ENCODE results near the gene MORC4.

Gene MORC4

DNA sequence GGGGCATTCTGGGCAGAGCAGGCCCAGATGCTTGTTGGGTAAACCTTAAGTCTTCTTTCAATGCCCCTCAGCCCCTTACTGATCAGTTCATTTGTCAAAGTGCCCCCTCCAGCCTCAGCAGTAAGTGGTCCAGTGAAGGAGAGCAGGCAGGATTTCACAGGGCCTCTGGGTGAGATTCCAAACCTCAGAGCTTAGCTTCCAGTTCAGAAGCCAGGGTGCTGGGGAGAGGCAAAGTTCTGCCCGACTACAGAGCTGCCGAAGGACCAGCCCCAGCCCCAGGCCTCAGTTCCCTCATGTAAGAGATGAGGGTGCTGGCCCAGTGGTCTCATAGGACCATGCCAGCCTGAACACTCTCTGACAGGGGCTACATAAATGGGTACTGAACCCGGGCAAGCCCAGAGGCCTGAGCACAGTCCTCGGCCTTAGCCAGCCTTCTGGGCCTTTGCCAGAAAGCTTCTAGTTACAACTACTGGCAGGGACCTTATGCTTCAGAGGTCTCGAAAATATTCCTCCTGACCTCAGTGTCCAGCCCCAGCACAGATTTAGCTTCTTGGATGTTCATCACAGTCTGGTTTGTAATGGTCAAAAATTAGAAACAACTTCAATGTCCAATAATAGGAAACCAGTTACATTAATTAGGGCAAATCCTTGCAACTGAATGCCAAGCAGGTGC is 96.0 kb downstream of the MORC4 start:
- no peak for DNase-seq

DNA sequence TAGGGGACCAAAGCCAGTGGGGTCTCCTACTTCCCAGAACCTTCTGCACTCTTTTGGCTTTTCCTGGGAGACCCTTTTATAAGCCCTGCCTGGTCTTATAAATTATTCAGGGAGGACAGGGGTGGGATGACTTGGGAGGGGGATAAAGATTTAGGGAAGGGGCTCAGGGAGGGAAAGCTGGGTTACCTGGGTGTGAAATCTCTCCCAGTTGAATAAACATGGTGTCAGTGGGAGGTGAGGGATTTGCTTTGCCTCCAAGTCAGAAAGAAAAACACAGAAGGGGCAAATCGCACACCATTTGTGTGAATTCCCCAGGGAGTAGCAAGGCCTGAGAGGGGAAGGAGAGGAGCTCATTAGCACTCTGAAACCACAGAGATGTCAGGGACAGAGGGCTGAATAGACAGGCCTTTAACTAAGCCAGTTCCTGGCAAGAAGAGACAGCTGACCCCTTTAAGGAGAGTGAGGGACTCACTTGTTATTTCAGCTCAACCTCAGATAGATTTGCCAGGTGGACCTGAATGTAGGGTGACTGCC is 96.7 kb downstream of the MORC4 start, which contains the start of gene RIPPLY1:
RIPPLY1 (minus strand) TSS at position 51 of the 534 bp plus-strand sequence. CDS start 54 bp downstream, outside the sequence.
- DNase-seq: no peak

- no peak for DNase-seq
Observed at GRCh38 chrX:106902684-106903083, 97.3 kb downstream of the MORC4 start.

GRCh38 chrX:106901781-106902219 is 98.2 kb downstream of the MORC4 start:
- DNase-seq: no peak

- no peak for DNase-seq
Observed at GRCh38 chrX:106901341-106901740, 98.7 kb downstream of the MORC4 start.

- no peak for DNase-seq
Observed at GRCh38 chrX:106899841-106900240, 100.2 kb downstream of the MORC4 start.

GRCh38 chrX:106899276-106899675 is 100.7 kb downstream of the MORC4 start:
- DNase-seq: no peak

- DNase-seq: no peak
Observed at GRCh38 chrX:106898462-106898861, 101.5 kb downstream of the MORC4 start.

- no peak for DNase-seq
Observed at GRCh38 chrX:106897259-106897658, 102.8 kb downstream of the MORC4 start.

DNA sequence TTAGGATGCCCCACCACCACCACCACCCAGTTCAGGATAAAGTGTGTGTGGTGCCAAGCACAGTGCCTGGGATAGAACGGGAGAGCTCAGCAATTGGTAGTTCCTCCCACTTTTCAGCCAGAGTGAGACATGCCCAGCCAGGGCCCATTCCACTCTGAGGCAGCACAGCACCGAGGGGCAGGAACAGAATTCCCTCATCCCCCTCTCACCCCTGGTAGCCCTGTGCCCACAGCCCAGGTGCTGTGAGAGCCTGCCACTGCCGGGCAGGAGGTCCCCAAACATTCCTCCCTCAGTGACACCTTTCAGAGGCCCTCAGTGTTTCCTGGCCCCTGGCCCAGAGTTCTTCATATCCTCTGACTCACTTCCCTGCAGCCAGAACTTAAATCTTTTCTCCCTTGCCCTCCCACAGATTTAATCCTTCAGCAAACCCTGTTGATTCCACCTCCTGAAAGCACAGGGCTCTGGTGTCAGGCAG is 105.0 kb downstream of the MORC4 start:
- DNase-seq: no peak

- peak; percentile 79 for DNase-seq
Observed at GRCh38 chrX:106894392-106894909, 105.6 kb downstream of the MORC4 start.

DNA sequence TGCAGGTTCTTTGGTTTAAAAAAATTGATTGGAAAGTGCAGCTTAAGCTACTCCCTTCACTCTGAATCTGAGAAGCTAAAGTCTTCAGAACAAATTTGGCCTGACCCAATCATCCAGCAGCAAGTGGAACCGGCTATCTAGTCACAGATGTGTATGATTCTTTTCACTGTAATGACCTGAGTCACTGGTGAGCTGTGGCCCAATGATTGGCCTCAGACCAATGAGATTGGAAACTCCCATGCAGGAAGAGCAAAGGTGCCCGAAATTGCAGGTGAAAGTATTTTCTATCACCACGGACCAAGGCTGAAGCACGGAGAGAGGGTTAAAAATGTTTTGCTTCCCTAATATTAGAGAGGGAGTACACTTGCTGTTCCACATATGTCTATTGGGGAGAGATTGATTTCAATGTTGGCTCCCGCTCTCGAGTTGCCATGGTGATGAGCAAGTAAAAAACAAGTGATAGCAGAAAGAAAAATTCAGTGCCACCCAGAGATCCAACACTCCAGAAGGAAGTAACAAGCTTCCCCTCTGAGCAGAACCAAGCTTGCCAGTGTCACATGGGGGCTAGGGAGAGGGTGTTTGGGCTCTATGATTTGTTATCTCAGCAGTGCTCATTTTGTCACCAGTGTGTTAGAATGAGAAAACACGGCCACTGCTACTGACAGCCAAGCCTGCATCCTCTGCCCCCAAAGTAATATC is 108.1 kb downstream of the MORC4 start:
- no peak for DNase-seq
